T-helper 17 cell (primary cell): ENCODE measurements around the gene ANKS1B. TPM values are rescaled to one million over a fixed set of nuclear protein-coding genes. Genes with fewer than 3 reads are reported as not detected.

ENCODE experiments used
- ATAC-seq: fragments of 150-1000 bp; cut with Tn5 transposase; 2 replicates; pipeline ENCODE4 v1.10.0; 2021; ENCODE audit warnings: mild to moderate bottlenecking, moderate library complexity
- DNase-seq, 3 donors: peaks; one replicate each; pipeline versions ENCODE4 v3.0.0 to v3.0.0-alpha.2; 2020 to 2021
- H3K9me3 ChIP-seq: one replicate; pipeline ENCODE4 v1.7.0; 2013; ENCODE audit warnings: low read length, mild to moderate bottlenecking; ENCODE audit not compliant: control insufficient read depth, poor library complexity, severe bottlenecking
- H3K27ac Mint-ChIP-seq: one replicate; pipeline ENCODE4 v1.8.0; 2022; ENCODE audit warnings: mild to moderate bottlenecking, moderate library complexity, mixed read lengths
- H3K27me3 Mint-ChIP-seq: one replicate; pipeline ENCODE4 v1.8.0; 2022; ENCODE audit warnings: mixed read lengths
- H3K36me3 Mint-ChIP-seq: one replicate; pipeline ENCODE4 v1.8.0; 2022; ENCODE audit warnings: low read depth, mixed read lengths
- H3K4me1 Mint-ChIP-seq: one replicate; pipeline ENCODE4 v1.8.0; 2022; ENCODE audit warnings: mild to moderate bottlenecking, mixed read lengths
- H3K4me3 Mint-ChIP-seq: one replicate; pipeline ENCODE4 v1.8.0; 2022; ENCODE audit warnings: mild to moderate bottlenecking, moderate library complexity, mixed read lengths
- total RNA-seq, 4 donors: library from RNA in 2 of 4; stranded (reverse) in 2 of 4; gene quantifications; one replicate each; pipeline ENCODE4 v1.2.3 and lab custom pipeline; 2022 to 2026

ANKS1B gene
- total RNA-seq, 2 donors from 2014 or later: 0.35 to 1.2 TPM

DNA sequence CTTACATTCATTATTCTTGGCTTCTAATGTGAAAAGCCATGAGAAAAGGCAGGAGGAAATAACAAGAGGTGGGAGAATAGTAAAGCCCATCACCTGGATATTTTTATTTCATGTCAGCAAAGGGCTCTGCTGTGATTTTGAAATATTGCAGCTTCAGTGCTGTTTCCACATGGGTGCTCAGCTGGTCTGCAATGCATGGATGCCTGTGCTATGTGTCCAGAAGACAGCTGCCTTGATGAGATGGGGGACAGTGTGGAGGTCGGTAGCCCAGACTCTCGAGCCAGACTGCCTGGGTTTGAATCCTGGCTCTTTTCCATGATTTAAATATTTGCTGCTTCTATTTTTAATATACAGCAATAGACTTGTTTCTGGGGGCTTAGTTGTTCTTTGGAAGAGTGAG lies 814.7 kb downstream of the ANKS1B start:
- DNase-seq (no peak), ATAC-seq (no peak)
- no peak overlapping the region for H3K4me3 Mint-ChIP-seq
- H3K4me1 Mint-ChIP-seq: no peaks in the 10 kb centered on the region
- H3K9me3 ChIP-seq: no peaks in the 10 kb centered on the region
- no peaks in the 10 kb centered on the region for H3K36me3 Mint-ChIP-seq
- no peak overlapping the region for H3K27ac Mint-ChIP-seq
- H3K27me3 Mint-ChIP-seq: no peaks in the 10 kb centered on the region

DNA sequence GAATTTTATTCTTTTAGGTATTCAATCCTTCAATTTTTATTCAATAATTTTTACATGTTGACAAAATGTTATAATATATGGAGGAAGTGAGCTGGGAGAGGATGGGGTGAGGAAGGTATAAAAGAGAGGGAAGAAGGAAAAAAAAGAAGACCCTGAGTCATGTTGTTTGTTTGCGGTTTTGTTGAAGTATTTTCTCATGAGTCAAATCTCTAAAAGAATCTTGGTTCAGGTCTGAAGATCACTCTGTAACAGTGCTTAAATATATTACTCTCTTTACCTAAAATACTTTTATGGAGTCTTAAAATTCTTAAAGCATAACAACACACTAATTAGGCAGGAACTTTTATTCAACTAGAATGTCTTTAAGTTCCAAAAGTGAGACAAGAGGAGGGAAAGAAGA lies 826.8 kb downstream of the ANKS1B start:
- H3K4me3 Mint-ChIP-seq: no peak overlapping the region
- H3K27ac Mint-ChIP-seq: no peak overlapping the region
- no peak for ATAC-seq
- DNase-seq: no peak
- H3K27me3 Mint-ChIP-seq: no peaks in the 10 kb centered on the region
- H3K36me3 Mint-ChIP-seq: no peaks in the 10 kb centered on the region
- no peaks in the 10 kb centered on the region for H3K4me1 Mint-ChIP-seq
- H3K9me3 ChIP-seq: no peaks in the 10 kb centered on the region

DNA sequence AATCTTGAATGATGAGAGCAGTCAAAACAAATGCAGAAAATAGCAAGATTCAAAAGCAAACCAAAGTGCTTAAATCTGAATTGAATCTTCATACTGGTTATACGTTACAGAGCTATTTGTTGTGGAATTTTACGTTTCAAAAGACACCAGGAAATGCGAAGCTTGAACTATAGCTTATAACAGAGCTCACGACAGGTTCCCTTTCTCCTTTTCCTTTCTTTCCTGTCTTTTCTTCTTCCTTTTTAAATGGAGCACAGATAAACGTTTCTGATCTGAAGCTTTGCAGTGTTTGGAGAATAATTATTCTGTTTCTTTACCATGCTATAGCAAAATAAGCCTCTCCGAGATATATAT lies 829.8 kb downstream of the ANKS1B start:
- no peaks in the 10 kb centered on the region for H3K36me3 Mint-ChIP-seq
- DNase-seq (no peak), ATAC-seq (no peak)
- no peak overlapping the region for H3K4me3 Mint-ChIP-seq
- H3K4me1 Mint-ChIP-seq: no peaks in the 10 kb centered on the region
- H3K9me3 ChIP-seq: no peaks in the 10 kb centered on the region
- no peaks in the 10 kb centered on the region for H3K27me3 Mint-ChIP-seq
- no peak overlapping the region for H3K27ac Mint-ChIP-seq

DNA sequence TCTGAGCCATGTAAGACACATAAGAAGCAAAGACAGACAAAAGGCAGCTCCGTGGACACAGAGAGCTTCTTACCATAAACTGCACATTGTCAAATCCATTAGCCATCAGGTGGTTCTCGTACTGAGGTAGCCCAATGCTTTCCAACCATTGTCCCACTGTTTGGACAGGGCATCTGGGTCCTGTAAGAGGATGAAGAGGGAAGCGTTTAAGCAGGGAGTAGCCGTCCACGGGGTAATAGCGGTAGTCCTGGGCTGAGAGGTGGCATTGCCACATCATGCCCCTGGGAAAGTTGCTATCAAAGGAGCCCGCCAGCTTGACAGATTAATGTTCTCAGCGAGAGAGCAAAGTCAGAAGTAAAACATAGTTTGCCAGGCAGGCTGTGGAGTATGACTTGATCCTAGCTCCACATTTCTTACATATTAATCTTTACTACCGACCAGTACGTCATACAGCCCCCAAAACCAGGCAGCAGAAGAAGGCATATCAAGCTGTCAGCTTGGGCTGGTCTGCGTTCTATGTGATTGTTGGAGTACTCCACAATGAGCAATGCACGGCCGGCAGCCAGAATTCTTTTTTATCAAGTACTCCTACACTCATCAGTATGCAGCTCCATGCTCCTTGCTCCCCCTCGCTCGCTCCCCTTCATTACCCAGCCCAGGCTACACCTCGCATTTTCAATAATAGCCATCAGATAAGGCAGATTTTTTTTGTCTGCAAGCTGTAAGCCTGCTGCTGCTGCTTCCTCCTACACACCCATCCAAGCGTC lies 830.3 kb downstream of the ANKS1B start:
- H3K36me3 Mint-ChIP-seq: no peaks in the 10 kb centered on the region
- ATAC-seq: no peak
- H3K4me1 Mint-ChIP-seq: no peaks in the 10 kb centered on the region
- no peak overlapping the region for H3K4me3 Mint-ChIP-seq
- H3K9me3 ChIP-seq: no peaks in the 10 kb centered on the region
- no peak for DNase-seq
- H3K27ac Mint-ChIP-seq: no peak overlapping the region
- no peaks in the 10 kb centered on the region for H3K27me3 Mint-ChIP-seq

DNA sequence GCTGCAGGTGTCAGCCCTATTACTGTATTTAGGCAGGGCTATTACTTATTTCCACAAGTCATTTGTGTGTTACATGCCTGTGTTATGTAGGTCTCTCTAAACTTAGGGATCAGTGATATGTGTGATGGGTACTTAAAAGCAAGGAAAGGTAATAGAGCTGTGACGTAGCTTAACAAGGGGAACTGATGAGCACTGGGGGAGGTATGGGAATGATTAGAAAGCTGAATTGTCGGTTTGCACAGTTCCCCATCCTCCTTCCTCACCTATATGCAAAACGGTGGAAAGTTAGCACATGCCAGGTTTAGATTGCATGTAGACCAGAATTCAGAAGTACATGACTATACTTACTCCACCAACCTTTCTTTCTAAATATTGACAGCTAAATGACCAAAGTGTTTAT lies 831.4 kb downstream of the ANKS1B start:
- no peaks in the 10 kb centered on the region for H3K9me3 ChIP-seq
- Mint-ChIP-seq H3K4me3 (no peak overlapping the region), H3K4me1 (no peaks in the 10 kb centered on the region), H3K27ac (no peak overlapping the region), H3K36me3 (no peaks in the 10 kb centered on the region), H3K27me3 (no peaks in the 10 kb centered on the region)
- ATAC-seq (no peak), DNase-seq (no peak)

DNA sequence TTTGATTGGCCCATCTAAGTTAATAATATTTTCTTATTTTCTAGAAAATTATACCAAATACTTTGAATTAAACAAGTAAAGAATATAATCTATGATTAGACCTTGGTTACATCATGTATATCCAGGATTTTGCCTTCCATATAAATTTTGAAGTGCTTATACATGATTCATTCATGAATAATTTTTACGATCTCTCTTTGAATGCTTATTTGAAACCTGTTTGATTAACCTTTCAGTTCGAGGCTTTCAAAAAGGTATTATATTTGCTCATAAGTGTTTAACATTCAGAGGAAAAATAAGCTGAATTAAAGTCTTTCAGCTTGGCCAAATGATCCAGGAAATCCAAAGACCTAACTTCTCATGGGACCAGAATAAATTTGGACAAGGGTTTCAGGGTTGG lies 832.4 kb downstream of the ANKS1B start:
- H3K9me3 ChIP-seq: no peaks in the 10 kb centered on the region
- DNase-seq (no peak), ATAC-seq (no peak)
- Mint-ChIP-seq H3K36me3 (no peaks in the 10 kb centered on the region), H3K27me3 (no peaks in the 10 kb centered on the region), H3K27ac (no peak overlapping the region), H3K4me3 (no peak overlapping the region), H3K4me1 (no peaks in the 10 kb centered on the region)

DNA sequence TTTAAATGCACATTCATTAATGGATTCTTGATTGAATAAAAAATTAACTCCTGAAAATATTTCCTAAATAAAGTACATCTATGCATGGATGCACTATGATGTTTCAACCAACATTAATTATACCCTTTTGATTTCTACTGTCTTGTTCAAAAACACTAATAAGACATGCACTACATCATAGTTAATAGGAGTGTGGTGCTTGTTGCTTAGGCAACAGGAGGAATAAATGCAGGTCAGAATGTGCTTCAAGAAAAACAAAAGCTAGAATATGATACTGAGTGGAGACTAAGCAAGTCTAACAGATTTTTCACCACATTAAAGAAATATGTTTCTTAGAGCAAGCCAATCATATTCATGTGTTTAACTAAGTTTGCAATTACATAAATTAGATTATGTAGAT lies 833.0 kb downstream of the ANKS1B start:
- Mint-ChIP-seq H3K4me3 (no peak overlapping the region), H3K4me1 (no peaks in the 10 kb centered on the region), H3K36me3 (no peaks in the 10 kb centered on the region), H3K27me3 (no peaks in the 10 kb centered on the region), H3K27ac (no peak overlapping the region)
- DNase-seq (no peak), ATAC-seq (no peak)
- no peaks in the 10 kb centered on the region for H3K9me3 ChIP-seq

DNA sequence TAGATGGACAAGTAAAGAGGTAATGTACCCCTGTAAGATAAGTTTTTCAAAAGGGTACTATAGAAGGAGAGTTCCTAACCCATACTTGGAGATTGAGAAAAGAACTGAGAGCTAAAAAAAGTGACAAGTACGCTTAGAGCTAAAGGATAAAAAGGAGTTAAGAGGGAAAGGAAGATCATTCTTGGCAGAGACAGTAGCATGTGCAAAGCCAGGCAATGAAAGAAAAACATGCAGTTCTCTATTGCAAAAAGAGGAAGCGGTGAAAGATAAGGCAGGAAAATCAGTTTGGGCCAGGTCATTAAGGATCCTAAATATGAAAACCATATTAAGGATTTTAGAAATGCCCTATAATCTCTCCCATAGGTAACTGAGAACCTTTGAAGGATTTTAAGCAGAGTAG lies 837.6 kb downstream of the ANKS1B start:
- Mint-ChIP-seq H3K27ac (no peak overlapping the region), H3K36me3 (no peaks in the 10 kb centered on the region), H3K4me1 (no peaks in the 10 kb centered on the region), H3K4me3 (no peak overlapping the region), H3K27me3 (no peaks in the 10 kb centered on the region)
- ATAC-seq (no peak), DNase-seq (no peak)
- no peaks in the 10 kb centered on the region for H3K9me3 ChIP-seq

DNA sequence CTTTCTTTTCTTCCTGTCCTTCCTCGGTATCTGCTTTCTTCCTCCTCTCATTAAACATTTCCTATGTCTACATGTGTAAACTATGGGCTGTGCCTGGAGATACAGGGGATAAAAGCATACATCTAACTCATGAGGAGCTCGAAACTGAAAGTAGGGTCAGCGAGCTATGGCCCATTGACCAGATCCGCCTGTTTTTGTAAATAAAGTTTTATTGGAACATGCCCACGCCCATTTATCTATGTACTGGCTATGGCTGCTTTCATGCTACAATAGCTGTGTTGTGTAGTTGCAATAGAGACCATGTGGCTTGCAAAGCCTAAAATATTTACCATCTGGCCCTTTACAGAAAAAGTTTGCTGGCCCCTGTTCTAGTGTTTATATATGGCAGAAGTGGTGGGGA lies 838.0 kb downstream of the ANKS1B start:
- no peaks in the 10 kb centered on the region for H3K9me3 ChIP-seq
- ATAC-seq (no peak), DNase-seq (no peak)
- Mint-ChIP-seq H3K27ac (no peak overlapping the region), H3K4me3 (no peak overlapping the region), H3K27me3 (no peaks in the 10 kb centered on the region), H3K4me1 (no peaks in the 10 kb centered on the region), H3K36me3 (no peaks in the 10 kb centered on the region)

DNA sequence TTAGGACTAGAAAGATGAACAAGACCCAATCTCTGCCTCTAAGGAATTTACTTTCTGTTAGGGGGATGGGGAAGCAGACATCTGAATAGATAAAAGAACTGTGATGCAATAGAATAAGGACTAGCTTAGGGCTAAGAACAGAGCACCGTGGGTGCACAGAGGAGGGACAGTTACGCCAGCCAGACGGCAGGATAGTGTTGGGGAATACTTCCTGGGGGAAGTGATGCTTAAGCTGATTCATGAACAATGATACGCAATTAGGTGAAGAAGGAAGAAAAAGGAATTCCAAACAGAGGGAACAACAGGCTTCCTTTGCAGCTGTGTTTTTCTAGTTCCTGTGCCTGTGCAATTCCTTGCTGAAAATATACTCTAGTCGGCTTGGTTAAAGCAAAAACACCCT lies 838.6 kb downstream of the ANKS1B start:
- no peak for DNase-seq
- Mint-ChIP-seq H3K36me3 (no peaks in the 10 kb centered on the region), H3K27ac (no peak overlapping the region), H3K27me3 (no peaks in the 10 kb centered on the region), H3K4me1 (no peaks in the 10 kb centered on the region), H3K4me3 (no peak overlapping the region)
- no peaks in the 10 kb centered on the region for H3K9me3 ChIP-seq
- no peak for ATAC-seq

DNA sequence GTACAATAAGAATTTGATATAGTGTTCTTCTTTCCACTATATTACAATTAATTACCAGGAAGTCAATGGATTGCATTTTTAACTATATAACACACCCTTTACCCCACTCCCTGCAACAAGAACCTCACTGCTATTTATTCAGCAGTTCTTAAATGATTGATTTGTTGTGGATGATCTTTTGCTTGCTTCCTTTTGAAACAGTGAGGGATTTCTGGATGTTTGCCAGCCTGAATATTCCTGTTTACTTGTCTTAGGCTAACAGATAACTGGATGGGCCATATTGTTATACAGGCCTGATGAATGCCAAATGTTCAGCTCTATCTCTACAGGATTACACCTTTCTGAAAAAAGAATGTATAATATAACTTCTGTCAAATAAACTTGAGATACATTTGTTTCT lies 842.1 kb downstream of the ANKS1B start:
- no peak overlapping the region for H3K27ac Mint-ChIP-seq
- no peaks in the 10 kb centered on the region for H3K4me1 Mint-ChIP-seq
- no peaks in the 10 kb centered on the region for H3K36me3 Mint-ChIP-seq
- ATAC-seq (no peak), DNase-seq (no peak)
- H3K4me3 Mint-ChIP-seq: no peak overlapping the region
- no peaks in the 10 kb centered on the region for H3K9me3 ChIP-seq
- no peaks in the 10 kb centered on the region for H3K27me3 Mint-ChIP-seq

DNA sequence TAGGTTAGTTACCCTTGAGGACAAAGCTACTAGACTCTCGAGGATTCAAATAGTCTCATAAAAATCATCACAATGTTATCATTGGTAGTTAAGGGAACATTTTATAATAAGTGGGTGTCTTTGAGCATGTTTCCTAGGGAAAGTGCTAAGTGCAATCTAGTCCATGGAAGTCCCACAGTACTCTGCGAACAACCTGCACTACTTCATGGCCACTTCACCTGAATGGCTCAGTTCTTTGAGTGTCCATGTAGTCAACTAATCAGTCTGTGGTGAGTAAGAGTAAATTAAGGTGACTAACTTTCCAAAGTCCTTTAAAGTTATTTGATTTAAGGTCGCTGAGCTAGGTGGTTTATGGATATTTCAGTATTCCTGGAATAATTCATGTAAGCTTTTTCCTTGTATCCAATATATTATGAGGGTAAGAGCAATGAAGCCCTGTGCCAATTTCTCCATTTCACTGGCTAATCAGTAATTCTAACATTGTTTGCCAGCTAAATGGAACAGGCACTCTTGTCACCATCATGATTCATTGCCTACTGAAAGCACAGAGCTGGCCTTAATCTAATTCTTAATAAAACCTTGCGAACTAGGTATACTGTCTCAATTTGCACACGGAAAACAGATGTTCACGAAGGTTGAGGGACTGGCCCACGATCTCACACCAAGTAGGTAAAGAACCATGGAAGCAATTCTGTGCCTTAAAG lies 844.6 kb downstream of the ANKS1B start:
- no peaks in the 10 kb centered on the region for H3K9me3 ChIP-seq
- Mint-ChIP-seq H3K4me3 (no peak overlapping the region), H3K27me3 (no peaks in the 10 kb centered on the region), H3K36me3 (no peaks in the 10 kb centered on the region), H3K4me1 (no peaks in the 10 kb centered on the region), H3K27ac (no peak overlapping the region)
- DNase-seq (no peak), ATAC-seq (no peak)

DNA sequence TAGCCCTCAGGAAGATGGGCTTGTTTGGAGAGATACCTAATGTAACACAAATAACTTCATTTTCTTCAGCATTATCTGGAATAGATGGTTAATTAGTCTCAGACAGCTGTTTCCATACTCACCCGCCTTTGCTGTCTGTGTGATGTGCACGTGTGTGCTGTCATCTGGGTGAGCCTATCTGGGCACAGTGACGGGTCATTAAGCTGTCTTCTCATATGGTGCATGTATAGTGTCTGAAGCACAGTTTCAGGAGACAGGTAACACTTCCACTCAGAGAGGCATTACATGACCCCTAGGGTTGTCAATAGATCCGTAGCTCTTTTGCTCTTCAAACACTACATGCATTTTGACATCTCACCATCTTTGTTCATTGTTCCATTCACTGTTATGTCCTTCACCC lies 846.3 kb downstream of the ANKS1B start:
- no peak overlapping the region for H3K27ac Mint-ChIP-seq
- ATAC-seq: no peak
- no peak overlapping the region for H3K4me3 Mint-ChIP-seq
- no peaks in the 10 kb centered on the region for H3K9me3 ChIP-seq
- H3K27me3 Mint-ChIP-seq: no peaks in the 10 kb centered on the region
- no peak for DNase-seq
- H3K36me3 Mint-ChIP-seq: no peaks in the 10 kb centered on the region
- H3K4me1 Mint-ChIP-seq: no peaks in the 10 kb centered on the region
